Dermis blood vessel endothelial cell (primary cell): ENCODE results near the gene MTURN. TPM values are rescaled to one million over a fixed set of nuclear protein-coding genes. Genes with fewer than 3 reads are reported as not detected.
"Not testable (repeated sequence)": the region's sequence is repeated elsewhere in the genome, so short reads cannot be mapped to it uniquely, and the experiment has no call there.

Experiments
- DNase-seq: peaks from one replicate; pipeline ENCODE4 v3.0.0; 2010
- total RNA-seq: library from RNA; depleted of rRNA; stranded (reverse); fragments of >200 nt; gene quantifications from 2 replicates; pipeline ENCODE4 v1.2.3, GENCODE V29; 2014

The MTURN gene
- total RNA-seq, 1 donor from 2014 or later = 11.4 TPM

- no peak for DNase-seq
Observed at GRCh38 chr7:30181211-30181610, 46.4 kb downstream of the MTURN start.

GRCh38 chr7:30181736-30182522 is 47.1 kb downstream of the MTURN start:
- DNase-seq = no peak

GRCh38 chr7:30182814-30183213 is 48.0 kb downstream of the MTURN start:
- DNase-seq = no peak

- DNase-seq = no peak
Observed at GRCh38 chr7:30183749-30184369, 49.1 kb downstream of the MTURN start.

GRCh38 chr7:30184791-30185487 is 50.2 kb downstream of the MTURN start:
- no peak for DNase-seq

- no peak for DNase-seq
Observed at GRCh38 chr7:30185496-30185895, 50.7 kb downstream of the MTURN start.

GRCh38 chr7:30186725-30187124 is 51.9 kb downstream of the MTURN start:
- DNase-seq = no peak

GRCh38 chr7:30187513-30187912 is 52.7 kb downstream of the MTURN start:
- no peak for DNase-seq

GRCh38 chr7:30188381-30188780 is 53.6 kb downstream of the MTURN start:
- DNase-seq = not testable (repeated sequence)

- DNase-seq = no peak
Observed at GRCh38 chr7:30188811-30189210, 54.0 kb downstream of the MTURN start.

- no peak for DNase-seq
Observed at GRCh38 chr7:30191809-30192208, 57.0 kb downstream of the MTURN start.

GRCh38 chr7:30193336-30193943 is 58.7 kb downstream of the MTURN start:
- no peak for DNase-seq

- no peak for DNase-seq
Observed at GRCh38 chr7:30196408-30196807, 61.6 kb downstream of the MTURN start.

GRCh38 chr7:30197438-30197837 is 62.7 kb downstream of the MTURN start:
- no peak for DNase-seq

GRCh38 chr7:30199271-30199670 is 64.5 kb downstream of the MTURN start:
- DNase-seq = no peak

GRCh38 chr7:30200591-30200990 is 65.8 kb downstream of the MTURN start:
- no peak for DNase-seq

GRCh38 chr7:30201161-30201666 is 66.4 kb downstream of the MTURN start:
- DNase-seq = peak; percentile 12

GRCh38 chr7:30201921-30202320 is 67.1 kb downstream of the MTURN start:
- no peak for DNase-seq

GRCh38 chr7:30202671-30203070 is 67.9 kb downstream of the MTURN start:
- no peak for DNase-seq

- peak; percentile 66 for DNase-seq
Observed at GRCh38 chr7:30206491-30206890, 71.7 kb downstream of the MTURN start.

GRCh38 chr7:30206942-30207341 is 72.2 kb downstream of the MTURN start:
- DNase-seq = peak; percentile 14

GRCh38 chr7:30207376-30207775 is 72.6 kb downstream of the MTURN start:
- no peak for DNase-seq

GRCh38 chr7:30209951-30210350 is 75.2 kb downstream of the MTURN start:
- no peak for DNase-seq
